Measurements from ENCODE around the gene CNMD. TPM values are rescaled to one million over a fixed set of nuclear protein-coding genes. Genes with fewer than 3 reads are reported as not detected.
"Not testable (repeated sequence)": the region's sequence is repeated elsewhere in the genome, so short reads cannot be mapped to it uniquely, and the experiment has no call there.

The CNMD gene
- total RNA-seq, 2 experiments from 2014 or later, result not detected

DNA sequence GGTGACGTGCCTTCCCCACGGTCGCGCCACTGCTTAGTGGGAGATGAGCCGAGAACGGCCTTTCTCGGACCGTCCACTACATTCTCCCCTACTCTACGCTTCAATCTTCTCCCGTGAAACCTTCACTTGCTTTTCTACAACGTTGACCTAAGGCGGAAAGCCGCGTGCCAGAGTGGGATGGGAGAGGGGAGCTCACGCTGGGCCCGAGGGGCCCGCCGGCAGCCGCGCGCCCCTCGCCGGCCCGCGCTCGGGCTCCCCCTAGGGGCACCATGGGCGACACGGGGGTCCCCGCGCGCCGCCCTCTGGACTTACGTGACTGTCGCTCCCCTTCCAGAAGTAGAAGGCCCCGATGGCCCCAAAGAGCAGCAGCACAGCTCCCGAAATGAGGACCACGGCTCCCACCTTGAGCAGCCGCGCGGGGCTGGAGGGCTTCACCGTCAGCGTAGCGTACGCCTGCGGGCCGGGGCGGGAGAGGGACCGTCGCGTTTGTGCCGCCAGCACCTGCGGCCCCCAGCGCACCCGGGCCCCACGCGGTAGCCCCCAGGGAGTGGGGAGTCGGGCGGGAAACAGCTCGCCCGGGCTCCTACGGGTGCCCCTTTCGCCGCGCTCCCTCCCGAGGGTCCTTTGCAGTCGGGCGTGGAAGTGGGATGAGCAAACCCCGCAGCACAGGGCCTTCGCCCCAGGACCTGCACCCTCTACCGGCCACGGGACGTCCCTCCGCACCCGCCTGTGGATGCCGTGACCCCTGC lies 727 bp downstream of the CNMD start:
- Mint-ChIP-seq H3K9me3 (no peaks in the 10 kb centered on the region), H3K27me3 (peaks cover 47% of the 10 kb centered on the region), H3K4me3 (no peak overlapping the region), H3K4me1 (ENCODE audit: low read depth) (peaks cover 2% of the 10 kb centered on the region), H3K27ac (no peak overlapping the region), H3K36me3 (no peaks in the 10 kb centered on the region)
- ChIA-PET CTCF (interaction anchor here (0.9 kb wide), 1 partner anchor 11 kb away, joined by 3 read pairs; no protein-coding TSS in a partner anchor), POLR2A (no interaction called here)
- intact Hi-C loops (cut with micrococcal nuclease), result no loop called here
- DNase-seq, result no peak

GRCh38 chr13:52737965-52738364 lies 1.7 kb downstream of the CNMD start:
- Mint-ChIP-seq H3K4me1 (ENCODE audit: low read depth) (peaks cover 2% of the 10 kb centered on the region), H3K36me3 (no peaks in the 10 kb centered on the region), H3K27ac (no peak overlapping the region), H3K9me3 (no peaks in the 10 kb centered on the region), H3K4me3 (no peak overlapping the region), H3K27me3 (peaks cover 41% of the 10 kb centered on the region)
- no peak for DNase-seq
- CTCF ChIA-PET, result interaction anchor here (0.9 kb wide), 2 partner anchors 11 to 230 kb away, joined by 3 read pairs; no protein-coding TSS in a partner anchor
- intact Hi-C loops (cut with micrococcal nuclease), result no loop called here
- POLR2A ChIA-PET, result no interaction called here

GRCh38 chr13:52737451-52737850 lies 2.2 kb downstream of the CNMD start:
- Mint-ChIP-seq H3K4me3 (no peak overlapping the region), H3K4me1 (ENCODE audit: low read depth) (peaks cover 2% of the 10 kb centered on the region), H3K27me3 (peaks cover 37% of the 10 kb centered on the region), H3K9me3 (no peaks in the 10 kb centered on the region), H3K36me3 (no peaks in the 10 kb centered on the region), H3K27ac (no peak overlapping the region)
- no peak for DNase-seq
- POLR2A ChIA-PET, result no interaction called here
- intact Hi-C loops (cut with micrococcal nuclease), result no loop called here
- CTCF ChIA-PET, result interaction anchor here (0.9 kb wide), 1 partner anchor 230 kb away, joined by 3 read pairs; no protein-coding TSS in a partner anchor

- ChIA-PET CTCF (interaction anchor here (0.9 kb wide), 1 partner anchor 231 kb away, joined by 3 read pairs; no protein-coding TSS in a partner anchor), POLR2A (no interaction called here)
- no peak overlapping the region for H3K4me3 Mint-ChIP-seq
- no peak for DNase-seq
- H3K27me3 Mint-ChIP-seq, result peaks cover 31% of the 10 kb centered on the region
- intact Hi-C loops (cut with micrococcal nuclease), result no loop called here
- peaks cover 2% of the 10 kb centered on the region for H3K4me1 Mint-ChIP-seq (ENCODE audit: low read depth)
- no peaks in the 10 kb centered on the region for H3K36me3 Mint-ChIP-seq
- no peaks in the 10 kb centered on the region for H3K9me3 Mint-ChIP-seq
- H3K27ac Mint-ChIP-seq, result no peak overlapping the region
These were observed 2.7 kb downstream of the CNMD start for GRCh38 chr13:52736891-52737290.

DNA sequence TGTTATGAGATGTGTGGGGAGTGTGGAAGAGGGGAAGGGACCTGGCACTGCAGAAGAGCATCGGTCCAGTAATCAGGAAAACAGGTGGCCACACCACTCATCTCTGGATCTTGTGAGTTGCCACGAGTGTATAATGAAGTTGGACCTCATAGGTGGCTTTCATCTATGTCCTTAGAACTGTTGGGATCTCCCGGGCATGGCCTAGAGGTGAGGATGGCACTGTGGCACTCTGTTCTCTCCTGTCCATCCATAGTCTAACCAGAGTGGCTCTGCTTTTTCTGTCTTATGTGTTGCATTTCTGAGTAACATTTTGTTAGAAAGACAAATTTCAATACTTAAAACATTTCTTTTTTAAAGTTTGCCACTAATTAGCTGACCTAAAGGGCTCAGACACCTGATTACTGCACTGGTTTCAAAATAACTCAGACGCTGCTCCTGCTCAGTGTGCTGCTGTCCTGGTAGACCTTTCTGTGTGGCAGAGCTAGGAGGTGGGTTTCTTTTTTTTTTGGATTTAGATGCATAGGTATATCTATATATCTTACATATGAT lies 5.5 kb downstream of the CNMD start:
- ChIA-PET POLR2A (no interaction called here), CTCF (no interaction called here)
- Mint-ChIP-seq H3K9me3 (no peaks in the 10 kb centered on the region), H3K27me3 (peaks cover 16% of the 10 kb centered on the region), H3K4me3 (no peak overlapping the region), H3K36me3 (no peaks in the 10 kb centered on the region), H3K4me1 (ENCODE audit: low read depth) (no peaks in the 10 kb centered on the region), H3K27ac (no peak overlapping the region)
- no peak for DNase-seq
- intact Hi-C loops (cut with micrococcal nuclease), result no loop called here

DNA sequence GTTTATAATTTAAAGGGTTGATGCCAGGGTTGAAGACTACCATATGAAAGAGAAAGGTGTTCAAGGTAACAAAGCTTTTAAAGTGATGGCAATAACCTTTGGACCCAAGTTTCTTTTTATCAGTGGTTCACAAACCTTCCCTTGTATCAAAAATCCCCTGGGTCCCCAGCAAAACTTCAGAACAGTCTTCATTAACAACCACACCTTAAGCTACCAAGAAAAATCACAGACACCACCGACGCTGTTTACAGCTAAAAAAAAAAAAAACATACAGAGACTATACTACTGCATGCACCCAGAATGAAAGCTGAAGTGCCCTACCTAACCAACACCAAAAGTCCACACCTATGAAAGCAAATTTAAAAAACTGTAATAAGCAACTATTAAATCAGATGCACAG lies 13.4 kb downstream of the CNMD start:
- no peak for DNase-seq
- CTCF ChIA-PET, result no interaction called here
- intact Hi-C loops (cut with micrococcal nuclease), result no loop called here
- H3K4me1 Mint-ChIP-seq (ENCODE audit: low read depth), result no peaks in the 10 kb centered on the region
- peaks cover 9% of the 10 kb centered on the region for H3K27me3 Mint-ChIP-seq
- peaks cover 4% of the 10 kb centered on the region for H3K9me3 Mint-ChIP-seq
- no peaks in the 10 kb centered on the region for H3K36me3 Mint-ChIP-seq
- POLR2A ChIA-PET, result no interaction called here
- no peak overlapping the region for H3K4me3 Mint-ChIP-seq
- no peak overlapping the region for H3K27ac Mint-ChIP-seq

GRCh38 chr13:52725302-52725701 lies 14.3 kb downstream of the CNMD start:
- Mint-ChIP-seq H3K9me3 (peaks cover 4% of the 10 kb centered on the region), H3K4me1 (ENCODE audit: low read depth) (no peaks in the 10 kb centered on the region), H3K4me3 (no peak overlapping the region), H3K27ac (no peak overlapping the region), H3K27me3 (peaks cover 6% of the 10 kb centered on the region), H3K36me3 (no peaks in the 10 kb centered on the region)
- intact Hi-C loops (cut with micrococcal nuclease), result no loop called here
- ChIA-PET POLR2A (no interaction called here), CTCF (no interaction called here)
- no peak for DNase-seq

GRCh38 chr13:52723181-52723580 lies 16.4 kb downstream of the CNMD start:
- DNase-seq, result no peak
- peaks cover 5% of the 10 kb centered on the region for H3K36me3 Mint-ChIP-seq
- H3K27me3 Mint-ChIP-seq, result peaks cover 12% of the 10 kb centered on the region
- ChIA-PET CTCF (no interaction called here), POLR2A (no interaction called here)
- peaks cover 16% of the 10 kb centered on the region for H3K9me3 Mint-ChIP-seq
- H3K4me3 Mint-ChIP-seq, result no peak overlapping the region
- H3K27ac Mint-ChIP-seq, result no peak overlapping the region
- no peaks in the 10 kb centered on the region for H3K4me1 Mint-ChIP-seq (ENCODE audit: low read depth)
- intact Hi-C loops (cut with micrococcal nuclease), result no loop called here

DNA sequence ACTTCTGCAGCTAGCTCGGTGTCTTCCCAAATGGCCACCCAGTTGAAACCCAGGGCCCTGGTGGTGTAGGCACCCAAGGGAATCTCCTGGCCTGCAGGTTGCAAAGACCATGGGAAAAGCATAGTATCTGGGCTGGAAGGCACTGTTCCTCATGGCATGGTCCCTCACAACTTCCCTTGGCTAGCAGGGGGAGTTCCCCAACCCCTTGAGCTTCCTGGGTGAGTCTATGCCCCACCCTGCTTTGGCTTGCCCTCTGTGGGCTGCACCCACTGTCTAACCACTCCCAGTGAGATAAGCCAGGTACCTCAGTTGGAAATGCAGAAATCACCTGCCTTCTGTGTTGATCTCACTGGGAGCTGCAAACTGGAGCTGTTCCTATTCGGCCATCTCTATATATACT lies 18.3 kb downstream of the CNMD start:
- Mint-ChIP-seq H3K9me3 (peaks cover 15% of the 10 kb centered on the region), H3K27me3 (peaks cover 13% of the 10 kb centered on the region)
- POLR2A ChIA-PET; DNase-seq; CTCF ChIA-PET; intact Hi-C loops (cut with micrococcal nuclease); H3K4me3 Mint-ChIP-seq; H3K36me3 Mint-ChIP-seq; H3K27ac Mint-ChIP-seq; H3K4me1 Mint-ChIP-seq (ENCODE audit: low read depth): not testable (repeated sequence)

- H3K4me3 Mint-ChIP-seq; H3K4me1 Mint-ChIP-seq (ENCODE audit: low read depth); intact Hi-C loops (cut with micrococcal nuclease); CTCF ChIA-PET; DNase-seq; H3K27ac Mint-ChIP-seq; POLR2A ChIA-PET; H3K36me3 Mint-ChIP-seq: not testable (repeated sequence)
- H3K9me3 Mint-ChIP-seq, result peaks cover 15% of the 10 kb centered on the region
- peaks cover 13% of the 10 kb centered on the region for H3K27me3 Mint-ChIP-seq
These were observed 18.7 kb downstream of the CNMD start for GRCh38 chr13:52720904-52721303.

DNA sequence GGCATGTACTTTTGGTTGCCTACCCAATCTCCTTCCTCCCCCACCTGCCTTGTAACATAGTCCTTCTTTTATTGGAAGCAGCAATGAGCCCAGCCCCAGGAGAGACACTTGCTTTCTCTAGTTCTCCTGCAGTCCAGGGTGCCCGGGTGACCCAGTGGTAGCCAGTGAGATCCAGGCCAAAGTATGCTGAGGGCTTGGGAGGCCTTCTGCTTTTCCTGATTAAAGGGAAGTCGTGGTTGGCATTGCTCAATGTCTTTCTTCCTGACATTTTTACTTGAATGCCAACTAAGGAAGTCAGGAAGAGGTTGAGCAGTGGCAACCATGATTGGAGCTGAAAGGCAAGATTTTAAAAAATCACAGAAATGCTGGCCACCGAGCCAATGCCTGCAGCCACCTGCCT lies 25.7 kb downstream of the CNMD start:
- no peak overlapping the region for H3K27ac Mint-ChIP-seq
- CTCF ChIA-PET, result no interaction called here
- H3K4me3 Mint-ChIP-seq, result no peak overlapping the region
- H3K36me3 Mint-ChIP-seq, result peaks cover 2% of the 10 kb centered on the region
- H3K27me3 Mint-ChIP-seq, result peaks cover 4% of the 10 kb centered on the region
- POLR2A ChIA-PET, result no interaction called here
- peaks cover 9% of the 10 kb centered on the region for H3K9me3 Mint-ChIP-seq
- no peaks in the 10 kb centered on the region for H3K4me1 Mint-ChIP-seq (ENCODE audit: low read depth)
- no peak for DNase-seq
- intact Hi-C loops (cut with micrococcal nuclease), result no loop called here

- Mint-ChIP-seq H3K9me3 (no peaks in the 10 kb centered on the region), H3K27me3 (peaks cover 4% of the 10 kb centered on the region), H3K36me3 (no peaks in the 10 kb centered on the region), H3K27ac (no peak overlapping the region), H3K4me3 (no peak overlapping the region), H3K4me1 (ENCODE audit: low read depth) (no peaks in the 10 kb centered on the region)
- no peak for DNase-seq
- CTCF ChIA-PET, result no interaction called here
- POLR2A ChIA-PET, result no interaction called here
- intact Hi-C loops (cut with micrococcal nuclease), result no loop called here
These were observed 27.2 kb downstream of the CNMD start for GRCh38 chr13:52712385-52712784.

DNA sequence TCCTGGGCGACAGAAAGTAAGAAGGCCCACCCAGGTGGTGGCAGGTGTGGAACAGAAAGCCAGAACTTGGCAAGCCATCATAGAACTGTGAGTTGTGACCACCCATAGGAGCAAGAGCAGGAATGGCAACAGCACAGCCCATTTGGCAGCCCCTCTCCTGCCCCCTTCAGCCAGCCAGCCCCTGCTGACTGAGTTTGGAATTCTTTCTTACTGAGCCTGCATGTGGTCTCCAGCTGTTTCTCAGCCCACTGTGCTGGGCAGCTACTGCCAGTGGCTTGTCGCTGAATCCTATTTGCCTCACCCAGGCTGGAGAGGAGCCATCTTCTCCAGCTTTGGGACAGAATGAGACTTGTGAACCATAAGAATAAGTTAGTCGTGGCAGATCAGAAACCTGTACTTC lies 28.3 kb downstream of the CNMD start:
- no peaks in the 10 kb centered on the region for H3K9me3 Mint-ChIP-seq
- no peaks in the 10 kb centered on the region for H3K4me1 Mint-ChIP-seq (ENCODE audit: low read depth)
- ChIA-PET CTCF (no interaction called here), POLR2A (no interaction called here)
- peaks cover 1% of the 10 kb centered on the region for H3K27me3 Mint-ChIP-seq
- H3K4me3 Mint-ChIP-seq, result no peak overlapping the region
- no peaks in the 10 kb centered on the region for H3K36me3 Mint-ChIP-seq
- intact Hi-C loops (cut with micrococcal nuclease), result no loop called here
- H3K27ac Mint-ChIP-seq, result no peak overlapping the region
- DNase-seq, result no peak
